CD14-positive monocyte (primary cell): ENCODE measurements around the gene RGS3. TPM values are rescaled to one million over a fixed set of nuclear protein-coding genes. Genes with fewer than 3 reads are reported as not detected.
A peak's percentile ranks its signal among the peaks of the same experiment; 100 is the strongest.

ENCODE experiments used
- DNase-seq, 3 donors: peaks; one replicate each; pipeline ENCODE4 v3.0.0-alpha.2; 2011 to 2022
- H2AFZ ChIP-seq: 2 replicates; pipeline ENCODE4 v1.6.0; 2012; ENCODE audit warnings: mild to moderate bottlenecking, low read depth, low read length, inconsistent platforms; ENCODE audit not compliant: insufficient read depth, poor library complexity, severe bottlenecking
- H3K27ac ChIP-seq, 2 donors: 1 replicate in 1 of 2; 2 replicates in 1 of 2; pipeline ENCODE4 v1.5.1; 2012 to 2013; ENCODE audit warnings: low read length in 2 of 2, control low read depth in 1 of 2, inconsistent platforms in 1 of 2, low read depth in 1 of 2, mild to moderate bottlenecking in 1 of 2
- H3K27me3 ChIP-seq, 2 donors: one replicate each; pipeline versions ENCODE4 v1.6.0 to v1.6.1; 2011 to 2013; ENCODE audit warnings: low read length in 2 of 2; ENCODE audit not compliant: control insufficient read depth in 2 of 2, insufficient read depth in 2 of 2
- H3K36me3 ChIP-seq, 2 donors: replicated peaks in 1 of 2; 1 replicate in 1 of 2; 2 replicates in 1 of 2; pipeline versions ENCODE4 v1.5.1 to v1.6.1; 2012 to 2013; ENCODE audit warnings: low read length in 2 of 2, control low read depth in 1 of 2, inconsistent platforms in 1 of 2, mild to moderate bottlenecking in 1 of 2; ENCODE audit not compliant: insufficient read depth in 2 of 2, control insufficient read depth in 1 of 2
- H3K4me1 ChIP-seq, 2 donors: 1 replicate in 1 of 2; 2 replicates in 1 of 2; pipeline versions ENCODE4 v1.5.1 to v1.6.1; 2012 to 2013; ENCODE audit warnings: low read length in 2 of 2, control low read depth in 1 of 2, inconsistent platforms in 1 of 2, mild to moderate bottlenecking in 1 of 2, moderate library complexity in 1 of 2; ENCODE audit not compliant: insufficient read depth in 2 of 2, control insufficient read depth in 1 of 2
- H3K4me2 ChIP-seq: replicated peaks from 2 replicates; pipeline ENCODE3; 2012; ENCODE audit warnings: low read length, moderate library complexity, mild to moderate bottlenecking; ENCODE audit not compliant: poor library complexity, severe bottlenecking; ENCODE audit errors: extremely low read depth
- H3K4me3 ChIP-seq, 3 experiments: fragments of 200-600 bp in 1 of 3; sonication (generic) in 1 of 3; replicated peaks in 1 of 3; 1 replicate in 2 of 3; 2 replicates in 1 of 3; pipeline ENCODE4 v1.5.1; 2011 to 2013; ENCODE audit warnings: low read length in 3 of 3, mild to moderate bottlenecking in 3 of 3, control low read depth in 2 of 3, low read depth in 2 of 3, inconsistent platforms in 1 of 3, moderate library complexity in 1 of 3
- H3K79me2 ChIP-seq: 2 replicates; pipeline ENCODE4 v1.6.0; 2012; ENCODE audit warnings: mild to moderate bottlenecking, control low read depth, inconsistent platforms, low read length, moderate library complexity; ENCODE audit not compliant: insufficient read depth
- H3K9ac ChIP-seq: 2 replicates; pipeline ENCODE4 v1.6.0; 2017; ENCODE audit warnings: low read length, mild to moderate bottlenecking; ENCODE audit not compliant: insufficient read depth, poor library complexity, severe bottlenecking
- H3K9me3 ChIP-seq, 2 donors: replicated peaks in 1 of 2; 1 replicate in 1 of 2; 2 replicates in 1 of 2; pipeline versions ENCODE4 v1.5.1 to v1.6.1; 2012 to 2013; ENCODE audit warnings: low read length in 2 of 2, control low read depth in 1 of 2; ENCODE audit not compliant: control insufficient read depth in 1 of 2, insufficient read depth in 1 of 2
- H4K20me1 ChIP-seq: 2 replicates; pipeline ENCODE4 v1.6.0; 2012; ENCODE audit warnings: mild to moderate bottlenecking, low read length, control low read depth, moderate library complexity; ENCODE audit not compliant: insufficient read depth
- H3K27ac Mint-ChIP-seq, 7 donors: one replicate each; pipeline ENCODE4 v1.8.0; 2020; ENCODE audit warnings: mild to moderate bottlenecking in 7 of 7, mixed read lengths in 7 of 7, moderate library complexity in 6 of 7, inconsistent platforms in 2 of 7
- H3K27me3 Mint-ChIP-seq, 3 donors: one replicate each; pipeline ENCODE4 v1.8.0; 2021 to 2022; ENCODE audit warnings: low read depth in 3 of 3, mild to moderate bottlenecking in 3 of 3, mixed read lengths in 3 of 3, moderate library complexity in 3 of 3, inconsistent platforms in 1 of 3
- H3K36me3 Mint-ChIP-seq, 2 donors: one replicate each; pipeline ENCODE4 v1.8.0; 2020; ENCODE audit warnings: mixed read lengths in 2 of 2, inconsistent platforms in 1 of 2, mild to moderate bottlenecking in 1 of 2
- H3K4me1 Mint-ChIP-seq: one replicate; pipeline ENCODE4 v1.8.0; 2020; ENCODE audit warnings: mild to moderate bottlenecking, mixed read lengths
- H3K4me3 Mint-ChIP-seq, 2 donors: one replicate each; pipeline ENCODE4 v1.8.0; 2020; ENCODE audit warnings: mild to moderate bottlenecking in 2 of 2, mixed read lengths in 2 of 2, moderate library complexity in 1 of 2
- H3K9me3 Mint-ChIP-seq, 7 donors: one replicate each; pipeline ENCODE4 v1.8.0; 2020 to 2022; ENCODE audit warnings: mixed read lengths in 7 of 7, mild to moderate bottlenecking in 6 of 7, moderate library complexity in 6 of 7, inconsistent platforms in 2 of 7
- WGBS: methylation state at CpG from one replicate; pipeline ENCODE4 v1.1.5; 2013; ENCODE audit warnings: missing lambda C conversion rate; ENCODE audit not compliant: insufficient coverage; 5-methylcytosine and 5-hydroxymethylcytosine counted together
- intact Hi-C, 2 donors: fragments of 100-400 bp; cut with micrococcal nuclease; formaldehyde crosslinking; loops; one replicate each; pipeline versions ENCODE4 v1.15.0 to v1.15.1; 2023
- polyA plus RNA-seq, 3 donors: library from polyadenylated mRNA; depleted of rRNA in 1 of 3; unstranded in 2 of 3; stranded (reverse) in 1 of 3; fragments of 300-500 nt in 2 of 3; fragments of >200 nt in 1 of 3; fragmentation: Illumina TruSeq in 2 of 3; gene quantifications; 1 replicate in 2 of 3; 2 replicates in 1 of 3; pipeline ENCODE4 v1.2.3, GENCODE V29; 2012 to 2021
- TF ChIP-seq, protein P1 (sequence below): fragments of 200-600 bp; IDR thresholded peaks from one replicate; pipeline ENCODE4 v1.8.0; 2022; ENCODE audit warnings: antibody characterized with exemption, mild to moderate bottlenecking

The RGS3 gene
- polyA plus RNA-seq, 3 donors, result 9.1 to 16.2 (median 15.8) TPM

DNA sequence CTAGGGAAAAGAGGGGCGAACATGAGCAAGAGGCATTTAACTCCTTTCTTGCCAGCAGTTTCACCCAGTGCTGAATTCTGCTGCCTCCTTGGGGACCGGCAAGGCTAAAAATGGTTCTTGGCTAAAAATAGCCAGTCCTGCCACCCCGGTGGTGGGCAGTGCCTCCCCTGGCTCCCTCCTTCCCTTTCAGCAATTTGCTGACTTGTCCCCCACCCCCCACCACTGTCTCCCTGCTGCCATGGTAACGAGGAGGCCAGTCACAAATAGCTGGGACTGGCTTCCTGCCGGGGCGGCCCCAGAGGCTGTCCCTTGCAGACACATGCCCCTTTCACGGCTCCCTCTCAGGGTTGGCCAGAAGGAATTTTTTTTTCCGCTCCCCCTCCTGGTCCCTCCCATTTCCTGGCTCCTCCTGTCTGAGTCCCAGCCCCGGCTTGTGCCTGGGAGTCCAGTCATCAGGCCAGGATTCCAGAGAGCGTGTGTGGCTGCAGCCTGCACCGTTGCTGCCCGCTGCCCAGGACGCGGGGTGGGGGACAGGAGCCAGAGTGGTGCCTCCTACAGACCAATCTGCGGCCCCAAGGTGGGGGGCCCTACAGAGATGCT lies 130.3 kb downstream of the RGS3 start:
- Mint-ChIP-seq H3K27me3 (no peaks in the 10 kb centered on the region), H3K27ac (peak overlapping the region in 3 of 7 donors; percentile 12 to 53 (median 18)), H3K36me3 (peaks cover 59 to 80% of the 10 kb centered on the region in 2 donors), H3K4me1 (peaks cover 35% of the 10 kb centered on the region), H3K9me3 (no peaks in the 10 kb centered on the region), H3K4me3 (no peak overlapping the region)
- TF ChIP-seq, protein P1, sequence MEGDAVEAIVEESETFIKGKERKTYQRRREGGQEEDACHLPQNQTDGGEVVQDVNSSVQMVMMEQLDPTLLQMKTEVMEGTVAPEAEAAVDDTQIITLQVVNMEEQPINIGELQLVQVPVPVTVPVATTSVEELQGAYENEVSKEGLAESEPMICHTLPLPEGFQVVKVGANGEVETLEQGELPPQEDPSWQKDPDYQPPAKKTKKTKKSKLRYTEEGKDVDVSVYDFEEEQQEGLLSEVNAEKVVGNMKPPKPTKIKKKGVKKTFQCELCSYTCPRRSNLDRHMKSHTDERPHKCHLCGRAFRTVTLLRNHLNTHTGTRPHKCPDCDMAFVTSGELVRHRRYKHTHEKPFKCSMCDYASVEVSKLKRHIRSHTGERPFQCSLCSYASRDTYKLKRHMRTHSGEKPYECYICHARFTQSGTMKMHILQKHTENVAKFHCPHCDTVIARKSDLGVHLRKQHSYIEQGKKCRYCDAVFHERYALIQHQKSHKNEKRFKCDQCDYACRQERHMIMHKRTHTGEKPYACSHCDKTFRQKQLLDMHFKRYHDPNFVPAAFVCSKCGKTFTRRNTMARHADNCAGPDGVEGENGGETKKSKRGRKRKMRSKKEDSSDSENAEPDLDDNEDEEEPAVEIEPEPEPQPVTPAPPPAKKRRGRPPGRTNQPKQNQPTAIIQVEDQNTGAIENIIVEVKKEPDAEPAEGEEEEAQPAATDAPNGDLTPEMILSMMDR, result no peak
- WGBS, result 3% methylated on average over 11 of the region's 15 CpGs
- peak overlapping the region; percentile 1 for H3K4me2 ChIP-seq
- H3K4me3 ChIP-seq, result no peak overlapping the region
- no peak overlapping the region for H2AFZ ChIP-seq
- peaks cover 7% of the 10 kb centered on the region for H3K79me2 ChIP-seq
- H3K9me3 ChIP-seq, result no peaks in the 10 kb centered on the region
- no peaks in the 10 kb centered on the region for H3K27me3 ChIP-seq
- no peak overlapping the region for H3K9ac ChIP-seq
- H4K20me1 ChIP-seq, result peaks cover 87% of the 10 kb centered on the region
- peaks cover 23 to 37% of the 10 kb centered on the region in 2 donors for H3K4me1 ChIP-seq
- H3K27ac ChIP-seq, result no peak overlapping the region
- intact Hi-C loops, result loop anchor here (5.0 kb wide), 2 partner anchors 64 to 316 kb away; partner anchors contain the start of genes CDC26 (in 1 of the 2) and PRPF4 (in 1 of the 2)
- DNase-seq, result peak; percentile 28 to 55 (median 43)
- H3K36me3 ChIP-seq, result peaks cover 69 to 80% of the 10 kb centered on the region in 2 donors

GRCh38 chr9:113594484-113595299 lies 131.2 kb downstream of the RGS3 start:
- Histone ChIP-seq H3K9ac (no peak overlapping the region), H3K4me3 (no peak overlapping the region), H3K4me1 (peaks cover 14 to 28% of the 10 kb centered on the region in 2 donors), H3K27me3 (no peaks in the 10 kb centered on the region), H3K36me3 (peaks cover 66 to 80% of the 10 kb centered on the region in 2 donors), H4K20me1 (peaks cover 82% of the 10 kb centered on the region), H3K4me2 (peak overlapping the region; percentile 1), H2AFZ (no peak overlapping the region), H3K79me2 (peaks cover 7% of the 10 kb centered on the region), H3K9me3 (no peaks in the 10 kb centered on the region), H3K27ac (no peak overlapping the region)
- Mint-ChIP-seq H3K4me1 (peaks cover 26% of the 10 kb centered on the region), H3K36me3 (peaks cover 60 to 80% of the 10 kb centered on the region in 2 donors), H3K27me3 (no peaks in the 10 kb centered on the region), H3K27ac (peak overlapping the region in 1 of 7 donors; percentile 18), H3K4me3 (no peak overlapping the region), H3K9me3 (no peaks in the 10 kb centered on the region)
- intact Hi-C loops, result loop anchor here (5.0 kb wide), 2 partner anchors 63 to 317 kb away; partner anchors contain the start of genes CDC26 (in 1 of the 2) and PRPF4 (in 1 of the 2)
- WGBS, result 75% methylated on average over 18 of the region's 19 CpGs
- TF ChIP-seq, protein P1, result no peak
- no peak for DNase-seq
